GM12872 (cell line): ENCODE results near the gene STAG2.

Experiments
- CTCF ChIP-seq: IDR thresholded peaks from 3 replicates; pipeline ENCODE4 v1.5.1; 2011; ENCODE audit warnings: low read depth, mild to moderate bottlenecking, low read length, moderate library complexity; ENCODE audit not compliant: insufficient read depth

STAG2 gene

GRCh38 chrX:124035657-124036056, 74.2 kb downstream of the STAG2 start:
- no peak for TF ChIP-seq CTCF

DNA sequence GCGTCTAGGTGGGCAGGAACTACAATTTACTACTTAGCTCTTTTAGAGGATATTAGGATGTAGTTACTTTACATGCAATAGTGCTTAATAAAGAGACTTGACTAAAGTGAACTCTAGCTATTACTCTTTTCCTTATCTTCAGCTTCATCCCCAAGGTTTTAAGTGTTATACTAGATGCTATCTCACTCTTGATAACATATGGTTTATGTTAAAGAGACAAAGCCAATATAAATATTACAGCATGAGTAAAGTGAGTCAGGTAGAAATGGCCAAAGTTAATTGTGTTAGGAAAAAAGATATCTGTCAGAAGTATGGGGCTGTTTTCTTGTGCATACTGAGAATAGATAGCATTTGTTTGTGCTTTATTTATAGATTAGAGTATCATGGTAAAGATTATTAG, 80.5 kb downstream of the STAG2 start:
- TF ChIP-seq CTCF: no peak

GRCh38 chrX:124045109-124045508, 83.6 kb downstream of the STAG2 start:
- no peak for TF ChIP-seq CTCF

GRCh38 chrX:124085063-124085462, 123.6 kb downstream of the STAG2 start:
- no peak for TF ChIP-seq CTCF

GRCh38 chrX:124086411-124086810, 124.9 kb downstream of the STAG2 start:
- no peak for TF ChIP-seq CTCF

DNA sequence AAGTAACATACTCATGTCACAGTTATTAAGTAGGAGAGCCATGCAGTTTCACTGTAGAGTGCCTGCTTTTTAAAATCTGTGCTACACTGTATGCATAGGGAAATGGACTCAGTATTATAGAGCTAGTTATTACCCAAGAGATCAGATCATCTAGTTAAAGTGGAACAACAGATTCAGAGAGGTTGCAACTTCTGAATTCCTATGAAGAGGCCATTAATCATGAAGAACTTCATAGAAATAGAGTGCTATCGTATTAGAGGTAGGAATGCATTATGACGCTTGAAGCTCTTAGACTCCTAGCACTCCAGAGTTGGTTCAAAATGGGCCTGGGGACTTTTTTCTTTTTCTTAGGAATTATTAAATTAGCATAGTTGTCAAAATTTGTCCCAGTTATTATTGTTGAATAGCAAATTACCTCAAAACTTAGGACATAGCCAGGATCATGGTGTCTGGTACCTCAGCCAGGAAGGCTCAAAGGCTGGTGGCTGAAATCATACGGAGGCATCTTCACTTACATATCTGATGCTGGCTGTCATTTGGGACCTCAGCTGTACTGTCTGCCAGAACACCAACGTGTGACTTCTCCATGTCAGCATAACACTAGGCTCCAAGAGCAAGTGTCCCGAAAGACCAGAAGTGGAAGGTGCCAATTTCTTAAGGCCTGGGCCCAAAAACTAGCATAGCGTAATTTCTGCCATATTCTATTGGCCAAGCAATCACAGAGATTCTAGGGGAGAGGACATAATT, 125.7 kb downstream of the STAG2 start:
- no peak for TF ChIP-seq CTCF

DNA sequence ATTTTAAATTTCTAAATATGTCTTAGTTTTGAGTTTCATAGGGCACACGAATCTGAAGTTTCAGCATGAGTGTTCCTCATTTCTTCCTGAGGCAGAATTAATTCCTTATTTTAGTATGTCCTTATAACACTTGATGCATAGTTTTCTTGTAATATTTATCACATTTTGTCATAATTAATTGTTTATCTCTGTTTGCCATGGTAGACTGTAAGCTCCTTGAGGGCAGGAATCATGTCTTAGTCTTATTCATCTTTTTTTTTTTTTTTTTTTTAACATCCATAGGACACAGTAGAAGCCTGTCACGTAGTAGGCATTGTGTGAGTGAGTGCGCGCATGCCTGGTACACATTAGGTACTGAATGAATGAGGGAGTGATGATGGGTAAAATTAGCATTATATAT, 131.7 kb downstream of the STAG2 start:
- no peak for TF ChIP-seq CTCF
